GM21529 (cell line): ENCODE measurements around the gene EFCAB5.
"Not testable (repeated sequence)": the region's sequence is repeated elsewhere in the genome, so short reads cannot be mapped to it uniquely, and the experiment has no call there.

Source experiments
- ATAC-seq: cut with Tn5 transposase; IDR thresholded peaks from one replicate; pipeline ENCODE4 v1.9.1; 2021; ENCODE audit not compliant: unreplicated experiment

The EFCAB5 gene

DNA sequence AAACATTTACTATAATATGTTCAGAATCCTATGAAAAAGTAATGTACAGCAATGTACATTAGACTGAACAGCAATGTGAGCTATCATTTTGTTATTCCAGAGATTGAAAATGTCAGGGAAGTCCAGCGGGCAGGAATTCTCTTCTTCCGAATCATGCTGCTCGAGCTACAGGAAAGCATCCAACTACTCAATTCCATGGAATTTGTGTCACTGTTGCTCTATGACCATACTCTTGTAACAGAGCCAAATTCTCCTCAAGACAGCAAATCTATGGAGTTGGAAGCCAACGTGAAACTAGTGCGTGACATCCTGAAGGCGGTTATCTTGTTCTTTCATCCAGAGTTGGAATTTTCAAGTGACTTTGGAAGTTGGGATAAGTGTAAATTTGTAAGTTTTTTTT, 150.3 kb downstream of the EFCAB5 start:
- no peak for ATAC-seq

DNA sequence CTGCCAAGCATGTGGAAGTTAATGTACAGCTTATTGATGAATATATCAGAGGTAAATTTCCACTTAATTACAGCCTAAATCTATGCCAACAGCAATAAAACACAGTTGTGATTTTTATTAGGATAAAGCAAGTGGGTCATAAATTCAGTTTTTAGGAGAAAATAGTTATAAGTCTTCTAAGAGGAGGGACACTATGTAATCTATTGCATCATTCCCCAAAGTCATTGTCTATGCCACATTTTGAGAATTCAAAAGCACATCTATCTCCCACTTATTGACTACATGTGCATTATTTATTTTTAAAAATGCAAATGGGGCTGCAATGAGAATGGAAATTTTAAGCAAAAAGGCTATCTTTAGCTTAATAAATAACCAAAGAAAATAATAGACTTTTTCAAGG, 151.5 kb downstream of the EFCAB5 start:
- no peak for ATAC-seq

DNA sequence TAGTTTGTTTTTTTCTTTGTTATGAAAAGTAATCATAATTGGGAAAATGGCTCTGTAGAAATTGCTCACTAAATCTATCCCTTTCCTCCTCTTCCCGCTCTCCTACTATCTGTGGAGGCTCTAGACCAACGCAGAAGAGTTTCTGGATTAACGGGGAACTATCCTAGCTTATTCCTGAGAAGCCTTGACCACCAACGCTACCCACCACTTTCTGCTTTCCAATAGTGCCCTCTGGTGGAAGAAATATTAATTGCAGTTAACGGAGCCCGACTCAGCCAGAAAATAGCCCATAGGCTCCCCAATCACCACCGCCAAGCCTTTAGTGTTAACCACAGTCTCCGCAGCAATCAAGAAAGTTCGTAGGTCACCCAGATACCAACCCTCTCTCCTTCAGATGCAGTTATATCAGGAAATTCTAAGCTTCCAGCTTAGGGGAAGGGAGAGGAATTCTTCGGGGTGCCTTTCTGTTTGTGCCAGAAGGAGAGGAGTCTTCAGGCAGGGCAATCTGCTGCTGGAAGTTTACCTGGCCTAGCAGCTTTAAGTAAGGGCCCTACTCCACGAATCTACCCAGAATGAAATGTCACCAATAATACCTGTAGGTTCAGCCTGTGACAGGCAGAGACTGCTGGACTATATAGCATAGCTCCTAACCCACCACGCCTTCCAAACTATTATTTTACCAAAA, 152.2 kb downstream of the EFCAB5 start:
- peak; percentile 45 for ATAC-seq

DNA sequence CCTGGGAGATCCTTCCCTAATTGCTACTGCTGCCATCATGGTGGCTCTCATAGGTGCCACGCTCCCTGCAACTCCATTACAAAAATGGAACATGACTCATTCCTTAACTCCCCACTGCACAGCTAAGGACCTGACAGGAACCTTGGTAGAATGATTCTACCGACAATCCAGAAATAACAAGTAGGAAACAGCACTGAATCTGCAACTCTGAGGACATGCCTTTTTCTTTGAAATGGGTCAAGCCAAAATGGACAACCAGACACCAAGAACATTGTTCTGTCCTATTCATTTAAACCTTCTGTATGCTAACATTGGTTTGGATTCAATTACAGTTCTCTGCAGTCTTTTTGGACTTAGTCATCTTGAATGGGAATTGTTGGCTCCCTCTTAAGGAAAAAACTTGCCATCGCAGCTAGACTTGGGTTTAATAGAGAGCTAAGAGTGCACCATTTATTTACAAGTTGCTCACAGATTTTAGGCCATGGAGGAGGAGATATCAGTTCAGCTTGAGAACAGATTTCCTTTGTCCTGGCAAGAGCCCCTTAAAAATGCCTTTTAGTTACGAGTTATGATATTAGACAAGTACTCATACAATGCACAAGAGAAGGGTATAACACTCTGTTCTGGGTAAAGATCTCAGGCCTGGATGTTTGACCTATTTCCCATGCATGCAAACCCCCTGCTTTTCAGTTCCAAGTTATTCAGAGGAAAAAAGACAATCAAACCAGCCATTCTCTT, 154.2 kb downstream of the EFCAB5 start:
- ATAC-seq = no peak

DNA sequence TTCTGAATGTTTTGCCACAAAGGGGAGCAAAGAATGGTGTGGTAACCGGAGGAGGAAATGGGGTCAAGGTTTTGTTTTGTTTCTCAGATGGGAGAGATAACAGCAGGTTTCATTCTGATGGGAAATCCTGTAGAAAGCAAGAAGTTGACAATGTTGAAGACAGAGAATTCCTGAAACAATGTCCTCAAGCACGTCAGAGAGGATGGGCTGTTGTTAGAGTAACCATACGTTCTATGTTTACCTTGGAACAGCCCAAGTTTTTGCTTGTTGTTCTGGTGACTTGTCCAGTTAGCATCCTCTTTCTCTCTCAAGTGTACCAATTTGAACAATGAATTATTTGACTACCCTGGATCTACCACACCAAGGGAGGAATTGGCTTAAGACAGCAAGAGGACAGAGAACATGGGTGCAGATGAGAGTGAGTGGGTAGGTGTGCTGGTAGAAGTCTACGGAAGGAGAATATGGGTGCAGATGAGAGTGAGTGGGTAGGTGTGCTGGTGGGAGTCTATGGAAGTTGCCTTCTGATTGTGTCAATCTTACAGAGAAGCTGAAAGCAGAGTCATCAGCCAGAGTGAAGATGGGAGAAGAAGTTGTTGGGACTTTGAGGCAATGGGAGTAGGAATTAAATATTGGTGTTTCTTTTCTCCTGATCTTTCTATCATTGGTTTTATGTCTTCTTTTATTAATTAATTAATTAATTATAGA, 160.4 kb downstream of the EFCAB5 start:
- ATAC-seq = no peak

DNA sequence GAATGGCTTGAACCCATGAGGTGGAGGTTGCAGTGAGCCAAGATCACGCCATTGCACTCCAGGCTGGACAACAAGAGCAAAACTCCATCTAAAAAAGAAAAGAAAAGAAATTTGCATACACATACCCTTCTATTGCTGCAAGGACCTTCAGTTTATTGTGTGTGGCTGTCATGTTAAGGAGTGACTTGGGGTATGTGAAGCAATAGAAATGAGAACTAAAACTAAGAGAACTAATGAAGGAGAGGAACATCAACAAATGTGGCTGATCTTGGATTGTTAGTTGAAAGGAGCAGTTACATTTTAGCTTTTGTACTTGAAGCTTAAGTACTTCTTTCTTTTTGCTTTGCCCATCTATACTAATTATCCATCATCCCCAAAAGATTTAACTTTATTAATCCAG, 162.5 kb downstream of the EFCAB5 start:
- ATAC-seq = no peak

- no peak for ATAC-seq
These were observed 163.3 kb downstream of the EFCAB5 start for GRCh38 chr17:30104575-30105339.

GRCh38 chr17:30112794-30113193, 171.4 kb downstream of the EFCAB5 start:
- no peak for ATAC-seq

- ATAC-seq = no peak
These were observed 171.8 kb downstream of the EFCAB5 start for GRCh38 chr17:30113213-30113612.

DNA sequence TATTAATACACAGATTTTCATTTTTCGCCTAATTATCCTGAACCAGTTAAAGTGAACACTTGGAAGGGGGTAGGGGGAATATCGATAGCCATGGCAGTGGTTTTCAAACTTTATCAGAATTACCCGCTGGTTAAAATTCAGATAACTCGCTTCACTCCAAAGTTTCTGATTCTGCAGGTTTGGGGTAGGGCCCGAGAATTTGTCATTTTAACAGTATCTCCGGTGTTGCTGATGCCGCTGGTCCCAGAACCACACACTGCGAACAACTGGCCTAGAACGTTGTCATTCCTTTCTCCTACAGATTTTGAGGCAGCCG, 174.9 kb downstream of the EFCAB5 start:
- no peak for ATAC-seq

- ATAC-seq = peak; percentile 87
These were observed 175.5 kb downstream of the EFCAB5 start, which contains the start of gene NSRP1 for GRCh38 chr17:30116661-30117551. TSS of gene NSRP1 (plus strand) at chr17:30116816. CDS start at chr17:30116844, 28 bp downstream.

DNA sequence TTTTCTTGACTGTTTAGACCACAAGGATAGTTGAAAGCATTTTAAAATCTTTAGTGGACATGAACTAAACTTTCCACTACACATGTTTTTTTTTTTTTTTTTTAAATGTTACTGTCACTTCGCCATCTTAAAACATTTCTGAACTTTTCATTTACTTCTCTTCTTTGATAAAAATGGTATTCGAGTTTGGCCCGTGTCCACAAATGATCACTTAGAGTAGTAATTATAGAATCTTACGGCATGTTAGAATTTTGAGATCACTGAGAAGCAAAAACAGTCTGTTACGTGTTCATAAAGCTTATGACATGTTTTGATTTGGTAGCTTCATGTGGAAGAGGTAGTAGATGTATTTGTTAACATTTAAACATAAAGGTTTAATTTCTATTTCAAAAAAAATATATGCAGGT, 176.2 kb downstream of the EFCAB5 start:
- no peak for ATAC-seq

- ATAC-seq = not testable (repeated sequence)
These were observed 177.2 kb downstream of the EFCAB5 start for GRCh38 chr17:30118635-30119034.

DNA sequence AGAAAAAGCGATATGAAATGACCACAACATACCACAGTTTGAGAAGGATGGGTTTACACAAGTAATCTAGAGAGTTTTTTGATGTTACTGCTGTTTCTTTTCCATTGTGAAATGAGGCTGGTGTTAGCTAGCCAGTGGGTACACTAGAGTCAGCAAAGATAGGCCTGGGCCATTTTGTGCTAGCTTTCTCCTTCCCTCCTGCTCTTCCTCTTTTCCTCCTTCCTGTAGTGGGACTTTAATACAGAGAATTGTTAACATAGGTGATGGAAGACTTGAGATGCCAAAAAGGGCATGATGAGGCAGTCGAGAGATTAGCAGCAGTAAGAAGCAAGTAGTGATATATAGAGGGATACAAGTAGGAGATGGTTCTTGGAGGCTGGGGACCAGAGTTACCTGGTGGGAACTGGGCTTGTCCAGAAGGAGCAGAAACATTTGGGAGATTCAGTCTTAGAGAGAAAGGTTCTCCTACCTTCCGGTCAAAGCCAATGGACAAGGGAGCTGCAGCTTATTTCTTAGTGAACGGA, 182.9 kb downstream of the EFCAB5 start:
- no peak for ATAC-seq

- ATAC-seq = no peak
These were observed 188.7 kb downstream of the EFCAB5 start for GRCh38 chr17:30130121-30130520.

- no peak for ATAC-seq
These were observed 191.2 kb downstream of the EFCAB5 start for GRCh38 chr17:30132615-30133014.

- ATAC-seq = no peak
These were observed 191.8 kb downstream of the EFCAB5 start for GRCh38 chr17:30133197-30133596.

DNA sequence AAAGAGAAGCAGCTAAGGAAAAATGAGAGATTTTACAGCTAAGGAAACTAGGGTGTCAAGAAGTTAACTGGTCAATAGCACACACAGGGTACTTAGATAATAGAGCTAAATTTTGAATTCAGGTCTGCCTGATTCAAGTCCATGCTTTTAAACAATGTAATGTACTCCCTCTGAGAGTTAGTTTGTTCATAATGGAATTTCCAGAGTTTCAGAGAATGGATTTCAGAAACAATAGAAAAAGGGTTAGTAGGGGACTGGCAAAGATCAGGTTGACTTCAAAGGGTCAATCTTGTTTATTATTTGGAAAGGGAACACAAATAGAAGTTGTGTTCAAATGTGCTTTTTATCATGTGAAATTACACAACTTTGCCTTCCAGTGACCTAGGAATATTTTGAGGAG, 193.1 kb downstream of the EFCAB5 start:
- ATAC-seq = no peak

DNA sequence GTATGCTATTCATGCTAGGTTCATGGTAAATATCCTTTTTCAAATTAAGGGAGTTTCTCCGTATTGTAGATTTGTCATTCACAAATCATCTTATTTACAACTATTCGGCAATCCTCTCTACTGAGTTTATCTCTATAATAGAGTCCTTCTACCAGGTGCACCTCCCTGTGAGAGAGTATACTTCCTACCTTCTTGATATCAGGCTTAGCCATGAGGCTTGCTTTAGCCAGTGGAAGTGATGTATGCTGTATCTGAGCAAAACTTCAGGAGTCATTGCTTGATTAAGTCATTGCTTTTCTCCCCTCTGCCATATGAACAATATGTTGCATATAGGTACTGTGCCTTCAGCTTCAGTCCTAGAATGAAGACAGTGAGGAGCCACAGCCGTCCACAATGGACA, 195.7 kb downstream of the EFCAB5 start:
- ATAC-seq = no peak

DNA sequence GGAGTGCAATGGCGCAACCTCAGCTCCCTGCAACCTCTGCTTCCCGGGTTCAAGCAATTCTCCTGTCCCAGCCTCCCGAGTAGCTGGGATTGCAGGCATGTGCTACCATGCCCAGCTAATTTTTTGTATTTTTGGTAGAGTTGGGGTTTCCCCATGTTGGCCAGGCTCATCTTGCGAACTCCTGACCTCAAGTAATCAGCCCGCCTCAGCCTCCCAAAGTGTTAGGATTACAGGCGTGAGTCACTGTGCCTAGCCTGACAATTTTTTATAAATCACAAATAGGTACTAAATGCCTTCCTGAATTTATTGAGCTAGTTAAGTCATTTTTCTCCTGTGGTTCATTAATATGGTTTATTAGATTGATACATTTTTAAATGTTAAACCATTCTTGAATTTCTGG, 206.4 kb downstream of the EFCAB5 start:
- not testable (repeated sequence) for ATAC-seq
